Gastroesophageal sphincter (tissue), 4 donors: ENCODE data around the gene ADGRG6. TPM values are rescaled to one million over a fixed set of nuclear protein-coding genes. Genes with fewer than 3 reads are reported as not detected.

Source experiments
- ATAC-seq: fragments of 150-250 bp; one replicate; pipeline ENCODE4 v1.9.1; 2016; ENCODE audit warnings: mild to moderate bottlenecking, moderate library complexity
- H3K27ac ChIP-seq, 4 donors: fragments of 200-600 bp; sonication (generic) in 3 of 4; 1 replicate in 3 of 4; 2 replicates in 1 of 4; pipeline ENCODE4 v1.5.1; 2016 to 2019
- H3K27me3 ChIP-seq: fragments of 200-600 bp; sonication (generic); one replicate; pipeline ENCODE4 v1.5.1; 2019
- H3K36me3 ChIP-seq, 2 donors: fragments of 200-600 bp; sonication (generic); one replicate each; pipeline ENCODE4 v1.5.1; 2019; ENCODE audit warnings: control low read depth in 1 of 2
- H3K4me1 ChIP-seq, 3 donors: fragments of 200-600 bp; sonication (generic); 1 replicate in 2 of 3; 2 replicates in 1 of 3; pipeline ENCODE4 v1.5.1; 2016 to 2019; ENCODE audit warnings: control low read depth in 2 of 3
- H3K4me3 ChIP-seq, 2 donors: fragments of 200-600 bp; sonication (generic); one replicate each; pipeline ENCODE4 v1.5.1; 2019; ENCODE audit warnings: mild to moderate bottlenecking in 1 of 2, moderate library complexity in 1 of 2
- H3K9me3 ChIP-seq, 3 donors: fragments of 200-600 bp; sonication (generic); one replicate each; pipeline ENCODE4 v1.5.1; 2017 to 2019; ENCODE audit warnings: control low read depth in 2 of 3
- EP300 ChIP-seq: sonication (generic); formaldehyde crosslinking; IDR thresholded peaks from one replicate; pipeline ENCODE4 v1.6.1; 2017; ENCODE audit warnings: antibody characterized with exemption, mild to moderate bottlenecking
- POLR2A ChIP-seq, 2 donors: fragments of 450-650 bp; IDR thresholded peaks; one replicate each; pipeline ENCODE4 v1.6.1; 2017; ENCODE audit warnings: antibody characterized with exemption in 2 of 2, mild to moderate bottlenecking in 2 of 2, moderate library complexity in 1 of 2
- POLR2AphosphoS5 ChIP-seq: sonication (generic); formaldehyde crosslinking; IDR thresholded peaks from one replicate; pipeline ENCODE4 v1.6.1; 2017; ENCODE audit warnings: antibody characterized with exemption
- WGBS, 2 donors: methylation state at CpG; one replicate each; pipeline ENCODE4 v1.1.5; 2018; ENCODE audit warnings: low coverage in 1 of 2; 5-methylcytosine and 5-hydroxymethylcytosine counted together
- total RNA-seq, 4 donors: library from RNA; depleted of rRNA; stranded (reverse); fragments of >200 nt; gene quantifications; one replicate each; pipeline ENCODE4 v1.1.0, GENCODE V29; 2016
- TF ChIP-seq, protein P1 (sequence below), 4 experiments: fragments of 200-600 bp in 2 of 4; fragments of 450-650 bp in 2 of 4; sonication (generic) in 1 of 4; IDR thresholded peaks; one replicate each; pipeline ENCODE4 v1.5.1; 2017 to 2019; ENCODE audit warnings: antibody characterized with exemption in 4 of 4, mild to moderate bottlenecking in 2 of 4, moderate library complexity in 2 of 4

The ADGRG6 gene
- total RNA-seq, 4 donors from 2014 or later: 8.3 to 14.4 (median 11.4) TPM

DNA sequence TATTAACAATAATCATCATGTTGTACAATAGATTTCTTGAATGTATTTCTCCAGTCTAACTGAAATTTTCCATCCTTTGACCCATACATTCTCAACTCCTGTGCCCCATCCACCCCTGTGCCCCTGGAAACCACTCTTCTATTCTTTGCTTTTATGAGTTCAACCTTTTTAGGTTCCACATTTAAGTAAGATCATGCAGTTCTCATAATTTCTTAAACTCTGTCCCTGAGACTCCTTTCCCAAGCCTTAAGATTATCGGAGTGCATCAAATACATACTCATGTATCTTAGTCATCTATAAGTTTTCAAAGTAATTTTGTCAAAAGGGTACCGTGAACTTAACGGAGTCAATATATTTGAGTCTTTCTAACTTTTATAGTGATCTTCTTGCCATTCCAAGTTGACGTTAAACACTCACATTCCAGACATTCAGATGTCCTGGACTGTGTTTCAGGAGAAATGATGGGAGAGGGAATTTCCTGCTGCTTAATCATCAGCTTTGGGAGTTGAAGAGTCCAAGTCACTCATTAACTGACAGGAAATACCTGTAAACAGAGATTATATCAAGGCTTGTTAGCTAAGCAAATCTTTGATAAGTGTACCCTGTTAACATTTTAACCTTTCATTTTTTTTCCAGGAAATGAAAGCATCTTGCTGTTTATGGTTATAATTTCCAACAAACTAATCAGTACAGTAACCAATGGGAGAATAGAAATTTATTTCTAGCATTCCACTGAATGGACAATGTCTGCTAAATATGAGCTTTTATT is 73.3 kb downstream of the ADGRG6 start:
- TF ChIP-seq, protein P1, sequence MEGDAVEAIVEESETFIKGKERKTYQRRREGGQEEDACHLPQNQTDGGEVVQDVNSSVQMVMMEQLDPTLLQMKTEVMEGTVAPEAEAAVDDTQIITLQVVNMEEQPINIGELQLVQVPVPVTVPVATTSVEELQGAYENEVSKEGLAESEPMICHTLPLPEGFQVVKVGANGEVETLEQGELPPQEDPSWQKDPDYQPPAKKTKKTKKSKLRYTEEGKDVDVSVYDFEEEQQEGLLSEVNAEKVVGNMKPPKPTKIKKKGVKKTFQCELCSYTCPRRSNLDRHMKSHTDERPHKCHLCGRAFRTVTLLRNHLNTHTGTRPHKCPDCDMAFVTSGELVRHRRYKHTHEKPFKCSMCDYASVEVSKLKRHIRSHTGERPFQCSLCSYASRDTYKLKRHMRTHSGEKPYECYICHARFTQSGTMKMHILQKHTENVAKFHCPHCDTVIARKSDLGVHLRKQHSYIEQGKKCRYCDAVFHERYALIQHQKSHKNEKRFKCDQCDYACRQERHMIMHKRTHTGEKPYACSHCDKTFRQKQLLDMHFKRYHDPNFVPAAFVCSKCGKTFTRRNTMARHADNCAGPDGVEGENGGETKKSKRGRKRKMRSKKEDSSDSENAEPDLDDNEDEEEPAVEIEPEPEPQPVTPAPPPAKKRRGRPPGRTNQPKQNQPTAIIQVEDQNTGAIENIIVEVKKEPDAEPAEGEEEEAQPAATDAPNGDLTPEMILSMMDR (IDR thresholded peaks at IDR 0.05): no peak
- no peak for TF ChIP-seq EP300
- TF ChIP-seq POLR2A (IDR thresholded peaks at IDR 0.05): no peak
- TF ChIP-seq POLR2AphosphoS5: no peak
- Histone ChIP-seq H3K36me3 (no peaks in the 10 kb centered on the region), H3K27ac (no peak overlapping the region), H3K4me1 (no peaks in the 10 kb centered on the region), H3K9me3 (no peaks in the 10 kb centered on the region), H3K27me3 (no peaks in the 10 kb centered on the region), H3K4me3 (no peak overlapping the region)
- no peak for ATAC-seq
- WGBS, 2 donors: 28 to 34% methylated on average over 4 of the region's 4 CpGs

DNA sequence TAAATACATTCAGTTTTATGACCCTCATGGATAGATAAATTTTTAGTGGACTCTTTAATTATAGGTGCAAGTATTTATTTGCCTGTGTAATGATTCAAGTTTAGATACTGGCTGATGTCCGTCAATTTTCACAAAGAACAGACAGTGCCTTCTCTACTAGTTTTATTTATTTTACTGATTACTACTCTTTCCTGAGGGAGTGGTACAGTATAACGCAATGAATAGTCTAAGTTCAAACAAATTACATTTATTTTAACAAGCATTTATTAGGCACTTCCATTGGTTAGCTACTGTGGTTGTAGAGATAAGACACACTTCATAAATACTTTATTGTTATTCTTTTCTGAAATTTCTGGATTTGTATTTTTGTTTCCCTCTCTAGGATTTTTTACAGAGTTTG is 74.3 kb downstream of the ADGRG6 start:
- Histone ChIP-seq H3K4me1 (no peaks in the 10 kb centered on the region), H3K27me3 (no peaks in the 10 kb centered on the region), H3K9me3 (no peaks in the 10 kb centered on the region), H3K27ac (no peak overlapping the region), H3K36me3 (no peaks in the 10 kb centered on the region), H3K4me3 (no peak overlapping the region)
- no peak for ATAC-seq
- 60 to 78% methylated on average over 1 to 2 of the region's 2 CpGs for WGBS, 2 donors
- no peak for TF ChIP-seq POLR2A (IDR thresholded peaks at IDR 0.05)
- TF ChIP-seq, protein P1 (IDR thresholded peaks at IDR 0.05): no peak
- no peak for TF ChIP-seq POLR2AphosphoS5
- TF ChIP-seq EP300: no peak

DNA sequence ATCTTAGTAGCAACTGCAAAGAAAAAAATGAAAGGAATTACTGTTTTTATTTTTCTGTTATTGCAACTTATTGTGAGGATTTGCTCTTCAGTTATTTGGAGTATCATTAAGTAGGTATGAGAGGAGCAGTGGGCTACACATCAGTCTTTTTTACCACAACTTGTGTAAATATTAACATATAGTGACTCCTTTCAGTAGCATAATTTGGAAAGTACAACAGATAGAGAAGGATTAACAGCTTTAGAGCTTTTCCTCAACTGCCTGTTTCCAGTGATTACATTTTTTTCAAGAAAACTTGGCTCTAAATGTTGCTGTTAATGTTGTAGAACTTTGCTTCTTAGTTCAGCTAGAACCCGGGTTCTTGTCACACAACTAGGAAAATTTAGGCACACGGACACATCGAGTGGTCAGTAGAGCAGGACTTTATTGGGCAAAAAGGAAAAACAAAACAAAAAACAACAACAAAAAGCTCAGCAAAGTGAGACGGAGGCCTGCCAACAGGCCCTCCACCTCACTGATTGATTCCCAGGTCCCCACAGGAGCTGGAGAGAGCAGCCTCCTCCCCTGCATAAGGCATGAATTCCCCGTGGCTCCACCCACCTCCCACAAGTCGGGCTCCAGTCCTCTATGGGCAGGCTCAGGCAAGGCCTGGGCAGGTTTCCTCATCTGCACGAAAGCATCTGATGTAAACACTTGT is 75.1 kb downstream of the ADGRG6 start:
- H3K27me3 ChIP-seq: no peaks in the 10 kb centered on the region
- WGBS, 2 donors: 65 to 67% methylated on average over 3 to 5 of the region's 7 CpGs
- no peak overlapping the region for H3K4me3 ChIP-seq
- no peak overlapping the region for H3K27ac ChIP-seq
- H3K9me3 ChIP-seq: no peaks in the 10 kb centered on the region
- no peaks in the 10 kb centered on the region for H3K36me3 ChIP-seq
- ATAC-seq: no peak
- TF ChIP-seq POLR2AphosphoS5 (no peak), EP300 (no peak), POLR2A (IDR thresholded peaks at IDR 0.05) (no peak)
- TF ChIP-seq, protein P1 (IDR thresholded peaks at IDR 0.05): no peak
- H3K4me1 ChIP-seq: no peaks in the 10 kb centered on the region

DNA sequence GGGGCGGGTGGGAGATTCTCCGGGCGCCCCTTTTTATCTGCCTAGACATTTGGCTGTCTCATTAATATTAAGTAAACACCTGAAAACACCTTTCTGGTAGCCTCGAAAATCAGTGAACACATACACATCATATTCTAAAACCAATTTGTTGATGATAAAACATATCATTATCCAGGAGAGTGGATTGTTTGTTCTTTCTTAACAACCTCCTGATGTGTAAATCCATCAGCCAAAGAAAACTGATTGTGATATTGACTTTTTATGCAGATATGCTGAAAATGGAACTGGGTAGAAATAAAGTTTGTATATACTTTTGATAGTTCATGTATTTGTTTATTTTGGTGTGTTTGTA is 75.7 kb downstream of the ADGRG6 start:
- Histone ChIP-seq H3K9me3 (no peaks in the 10 kb centered on the region), H3K27me3 (no peaks in the 10 kb centered on the region), H3K36me3 (no peaks in the 10 kb centered on the region), H3K4me1 (no peaks in the 10 kb centered on the region), H3K27ac (no peak overlapping the region), H3K4me3 (no peak overlapping the region)
- 100% methylated on average over 1 to 2 of the region's 4 CpGs for WGBS, 2 donors
- ATAC-seq: no peak
- TF ChIP-seq POLR2A (IDR thresholded peaks at IDR 0.05): no peak
- TF ChIP-seq POLR2AphosphoS5: no peak
- no peak for TF ChIP-seq EP300
- TF ChIP-seq, protein P1 (IDR thresholded peaks at IDR 0.05): no peak
